HTR-8/SVneo (cell line): ENCODE measurements around the gene TMEM258.
A peak's percentile ranks its signal among the peaks of the same experiment; 100 is the strongest.

Experiments used
- DNase-seq: peaks from one replicate; pipeline ENCODE4 v3.0.0; 2011; ENCODE audit warnings: low spot score, mixed read lengths; ENCODE audit not compliant: insufficient read length
- FAIRE-seq: peaks from 2 replicates; lab custom pipeline; 2011; peaks lifted over from hg19 to GRCh38; lab: Jason Lieb, UNC

The TMEM258 gene

DNA sequence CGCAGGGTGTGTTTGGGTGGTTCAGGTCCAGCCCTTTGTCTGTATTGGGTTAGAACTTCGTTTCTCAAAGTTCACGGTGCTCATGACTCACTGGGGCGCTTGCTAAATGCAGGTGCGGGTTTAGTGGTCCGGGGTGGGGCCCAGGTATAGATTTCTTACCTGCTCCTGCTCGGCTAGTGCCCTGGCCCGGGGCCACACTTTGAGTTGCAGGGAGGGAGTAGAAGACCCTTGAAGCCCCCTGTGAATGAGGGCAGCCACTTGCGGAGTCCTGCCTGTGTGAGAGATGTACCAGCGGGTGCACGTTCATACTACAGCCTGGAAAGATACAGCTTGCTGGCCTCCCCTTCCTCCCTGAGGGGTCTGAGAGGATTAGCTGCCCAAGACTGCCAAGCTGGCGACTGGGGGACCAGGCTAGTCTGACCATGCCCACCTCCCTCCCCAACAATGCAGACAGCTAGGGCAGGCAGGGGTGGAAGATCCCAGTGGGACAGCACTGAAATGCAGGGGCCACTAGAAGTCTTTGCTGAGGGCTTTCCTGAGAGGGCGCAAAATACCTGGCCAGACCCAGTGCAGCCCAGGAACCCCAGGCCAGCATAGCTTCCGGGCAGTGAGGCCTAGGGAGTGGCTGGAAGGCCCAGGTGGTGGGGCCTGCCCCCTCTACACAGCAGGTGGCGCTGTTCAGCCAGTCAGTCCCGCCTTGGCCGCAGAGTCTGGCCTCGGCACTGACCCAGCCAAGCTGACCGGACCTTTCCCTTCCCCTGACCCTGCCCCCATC, 45.0 kb downstream of the TMEM258 start:
- FAIRE-seq (no peak), DNase-seq (peak; percentile 73)

DNA sequence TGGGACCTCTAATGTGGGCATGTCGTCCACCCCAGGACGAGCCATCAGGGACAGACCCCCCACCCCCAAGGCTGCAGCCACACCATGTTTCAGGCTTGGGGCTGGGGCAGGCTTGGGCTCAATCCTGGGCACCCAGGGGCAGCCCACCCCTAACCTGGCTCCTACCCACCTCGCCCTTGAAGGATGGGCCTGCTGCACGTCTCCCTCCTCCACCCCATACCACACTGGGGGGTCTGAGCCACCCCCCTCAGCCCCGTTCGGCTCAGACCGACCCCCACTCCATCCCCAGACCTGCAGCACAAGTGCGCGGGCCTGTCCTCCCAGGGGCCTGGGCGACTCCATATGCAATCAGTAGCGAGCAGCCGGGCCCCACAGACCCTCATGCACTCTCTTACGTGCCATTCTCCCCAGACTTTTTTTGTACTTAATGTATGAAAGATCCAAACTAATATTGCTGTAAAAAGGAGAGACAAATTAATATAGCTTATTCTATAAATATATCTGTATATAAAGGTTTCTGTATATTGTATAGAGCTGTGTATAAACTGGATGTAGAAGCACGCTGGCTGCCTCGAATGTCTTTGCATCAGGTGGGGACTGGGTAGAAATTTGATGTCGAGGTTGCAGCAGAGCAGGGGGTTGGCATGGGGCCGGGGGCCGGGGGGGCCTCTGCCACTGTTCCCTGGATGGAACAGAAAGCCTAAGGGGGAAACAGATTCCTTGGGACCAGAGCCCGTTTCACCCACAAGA, 45.8 kb downstream of the TMEM258 start:
- DNase-seq (no peak), FAIRE-seq (no peak)

DNA sequence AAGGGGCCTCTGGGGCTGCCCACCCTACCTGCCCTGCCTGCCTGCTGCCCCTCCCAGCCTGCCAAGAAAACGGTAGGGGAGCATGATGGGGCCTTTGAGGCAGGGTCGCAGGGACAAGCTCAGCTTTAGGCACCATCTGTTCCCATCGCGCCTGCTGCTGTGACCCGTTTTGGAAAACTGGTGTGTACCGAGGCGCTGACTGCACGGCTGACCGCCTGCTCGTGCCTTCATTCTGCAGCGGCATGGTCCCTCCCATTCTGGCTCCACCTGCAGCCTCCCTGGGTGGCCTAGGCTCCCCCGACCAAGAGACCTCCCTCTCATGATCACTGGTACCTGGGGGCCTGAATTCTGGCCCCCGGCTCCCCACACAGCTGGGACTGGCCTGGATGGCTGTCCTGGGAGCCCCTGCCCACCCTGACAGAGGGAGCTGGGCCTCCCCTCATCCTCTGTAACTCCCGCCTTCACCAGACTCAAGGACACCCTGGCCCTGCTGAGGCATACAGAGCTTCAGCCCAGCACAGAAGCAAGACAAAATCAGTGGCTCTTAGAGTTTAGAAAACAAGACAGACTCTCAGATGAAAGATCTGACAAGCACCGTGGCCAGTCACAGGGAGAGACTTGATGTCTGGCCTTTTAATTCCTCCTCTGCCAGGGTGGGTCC, 46.5 kb downstream of the TMEM258 start:
- no peak for FAIRE-seq

DNA sequence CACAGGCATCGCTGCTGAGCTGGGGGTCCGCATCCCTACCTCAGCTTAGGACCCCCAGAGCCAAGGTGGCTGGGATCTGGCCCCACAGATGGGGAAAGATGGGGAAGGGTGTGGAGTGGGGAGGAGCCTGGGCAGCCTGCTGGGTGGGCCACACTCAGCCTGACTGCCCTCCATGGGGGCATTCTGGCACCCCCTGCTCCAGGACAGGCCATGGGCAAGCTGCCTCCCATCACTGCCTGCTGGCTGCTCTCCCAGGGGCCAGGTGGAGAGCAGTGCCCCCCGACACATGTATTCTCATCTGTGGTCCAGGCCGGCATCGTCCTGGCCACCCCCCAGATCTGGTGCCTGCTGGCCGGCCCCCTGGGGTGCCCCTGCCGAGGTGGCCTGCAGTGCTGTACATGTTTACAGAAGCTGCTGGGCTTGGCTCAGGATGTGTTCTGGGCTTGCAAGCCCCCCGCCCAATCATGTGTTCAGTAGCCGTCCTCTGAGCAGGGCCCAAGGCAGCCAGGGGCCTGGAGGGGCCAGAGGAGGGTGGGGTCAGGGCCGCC, 47.7 kb downstream of the TMEM258 start:
- DNase-seq: no peak
- no peak for FAIRE-seq

More for the DNA sequence above, 46.5 kb downstream of the TMEM258 start:
- DNase-seq: no peak

DNA sequence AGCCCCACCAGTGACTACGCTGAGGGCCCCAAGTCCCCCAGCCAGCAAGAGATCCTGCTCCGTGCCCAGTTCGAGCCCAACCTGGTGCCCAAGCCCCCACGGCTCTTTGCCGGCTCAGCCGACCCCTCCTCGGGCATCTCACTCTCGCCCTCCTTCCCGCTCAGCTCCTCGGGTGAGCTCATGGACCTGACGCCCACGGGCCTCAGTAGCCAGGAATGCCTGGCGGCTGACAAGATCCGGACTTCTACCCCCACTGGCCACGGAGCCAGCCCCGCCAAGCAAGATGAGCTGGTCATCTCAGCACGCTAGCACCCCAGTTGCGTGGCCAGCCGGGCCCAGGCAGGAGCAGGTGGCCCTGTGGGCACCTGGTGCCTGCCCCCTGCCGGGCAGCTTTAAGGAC, 48.2 kb downstream of the TMEM258 start:
- no peak for FAIRE-seq
- no peak for DNase-seq

DNA sequence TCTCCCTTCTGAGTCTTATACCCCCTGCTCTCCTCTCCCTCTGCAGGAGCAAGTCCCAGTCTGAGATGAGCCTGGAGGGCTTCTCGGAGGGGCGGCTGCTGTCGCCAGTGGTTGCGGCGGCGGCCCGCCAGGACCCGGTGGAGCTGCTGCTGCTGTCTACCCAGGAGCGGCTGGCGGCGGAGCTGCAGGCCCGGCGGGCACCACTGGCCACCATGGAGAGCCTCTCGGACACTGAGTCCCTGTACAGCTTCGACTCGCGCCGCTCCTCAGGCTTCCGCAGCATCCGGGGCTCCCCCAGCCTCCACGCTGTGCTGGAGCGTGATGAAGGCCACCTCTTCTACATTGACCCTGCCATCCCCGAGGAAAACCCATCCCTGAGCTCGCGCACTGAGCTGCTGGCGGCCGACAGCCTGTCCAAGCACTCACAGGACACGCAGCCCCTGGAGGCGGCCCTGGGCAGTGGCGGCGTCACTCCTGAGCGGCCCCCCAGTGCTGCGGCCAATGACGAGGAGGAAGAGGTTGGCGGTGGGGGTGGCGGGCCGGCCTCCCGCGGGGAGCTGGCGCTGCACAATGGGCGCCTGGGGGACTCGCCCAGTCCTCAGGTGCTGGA, 48.8 kb downstream of the TMEM258 start:
- FAIRE-seq (no peak), DNase-seq (no peak)

DNA sequence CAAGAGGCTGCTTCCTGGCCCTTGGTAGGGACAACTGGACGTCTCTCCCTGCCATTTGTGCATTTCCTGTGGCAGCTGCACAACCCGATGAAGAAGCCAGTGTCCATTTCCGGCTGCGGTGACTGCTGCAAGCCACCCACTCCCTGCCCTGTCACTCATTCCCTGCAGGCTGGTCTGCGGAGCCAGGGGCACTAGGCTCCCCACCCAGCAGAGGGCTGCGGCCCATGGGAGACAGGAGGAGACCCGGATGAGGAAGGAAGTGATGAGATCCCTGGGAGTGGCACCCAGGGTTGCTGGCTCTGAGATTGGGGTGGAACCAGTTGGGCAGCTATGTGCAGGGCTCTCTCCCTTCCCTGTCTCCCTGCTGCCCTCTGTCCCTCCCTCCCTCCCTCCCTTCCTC, 50.0 kb downstream of the TMEM258 start:
- DNase-seq: no peak
- no peak for FAIRE-seq

DNA sequence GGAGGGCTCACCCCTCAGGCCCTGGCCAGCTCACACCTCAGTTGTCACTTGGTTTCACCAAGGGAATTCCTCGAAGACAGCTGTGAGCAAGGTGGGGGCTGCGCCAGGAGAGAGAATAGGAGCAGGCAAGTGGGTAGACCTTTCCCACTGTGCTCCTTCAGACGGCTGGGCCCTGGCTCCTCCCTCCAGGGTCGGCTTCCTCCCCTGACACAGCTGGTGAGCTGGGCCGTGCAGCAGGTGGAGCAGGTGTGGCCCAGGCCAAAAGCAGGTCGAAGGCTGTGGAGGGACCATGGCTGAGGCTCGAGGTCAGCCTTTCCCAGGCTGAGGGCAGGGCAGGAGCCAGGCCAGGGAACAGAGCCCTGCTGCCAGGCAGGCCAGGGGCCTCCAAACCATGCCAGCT, 52.4 kb downstream of the TMEM258 start:
- DNase-seq (no peak), FAIRE-seq (no peak)

DNA sequence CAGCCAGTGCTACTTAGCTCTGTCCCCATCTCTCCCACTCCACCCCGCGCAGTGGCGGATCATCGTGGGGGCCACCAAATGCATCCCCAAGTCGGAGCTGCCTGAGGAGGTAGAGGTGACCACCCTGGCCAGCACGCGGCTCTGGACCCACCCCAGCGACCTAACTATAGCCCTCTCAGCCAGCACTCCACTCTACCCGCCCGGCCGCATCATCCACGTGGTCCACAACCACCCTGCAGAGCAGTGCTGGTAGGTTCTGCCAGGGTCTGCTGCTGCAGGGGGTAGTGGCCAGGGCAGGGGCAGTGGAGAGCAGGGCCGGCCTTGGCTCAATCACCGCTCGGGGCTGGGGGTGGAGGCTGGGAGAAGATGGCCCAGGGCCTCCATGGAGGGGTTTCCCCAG, 53.0 kb downstream of the TMEM258 start:
- FAIRE-seq (no peak), DNase-seq (no peak)
